ENCODE measurements around the gene CXCL1.

CXCL1 gene

DNA sequence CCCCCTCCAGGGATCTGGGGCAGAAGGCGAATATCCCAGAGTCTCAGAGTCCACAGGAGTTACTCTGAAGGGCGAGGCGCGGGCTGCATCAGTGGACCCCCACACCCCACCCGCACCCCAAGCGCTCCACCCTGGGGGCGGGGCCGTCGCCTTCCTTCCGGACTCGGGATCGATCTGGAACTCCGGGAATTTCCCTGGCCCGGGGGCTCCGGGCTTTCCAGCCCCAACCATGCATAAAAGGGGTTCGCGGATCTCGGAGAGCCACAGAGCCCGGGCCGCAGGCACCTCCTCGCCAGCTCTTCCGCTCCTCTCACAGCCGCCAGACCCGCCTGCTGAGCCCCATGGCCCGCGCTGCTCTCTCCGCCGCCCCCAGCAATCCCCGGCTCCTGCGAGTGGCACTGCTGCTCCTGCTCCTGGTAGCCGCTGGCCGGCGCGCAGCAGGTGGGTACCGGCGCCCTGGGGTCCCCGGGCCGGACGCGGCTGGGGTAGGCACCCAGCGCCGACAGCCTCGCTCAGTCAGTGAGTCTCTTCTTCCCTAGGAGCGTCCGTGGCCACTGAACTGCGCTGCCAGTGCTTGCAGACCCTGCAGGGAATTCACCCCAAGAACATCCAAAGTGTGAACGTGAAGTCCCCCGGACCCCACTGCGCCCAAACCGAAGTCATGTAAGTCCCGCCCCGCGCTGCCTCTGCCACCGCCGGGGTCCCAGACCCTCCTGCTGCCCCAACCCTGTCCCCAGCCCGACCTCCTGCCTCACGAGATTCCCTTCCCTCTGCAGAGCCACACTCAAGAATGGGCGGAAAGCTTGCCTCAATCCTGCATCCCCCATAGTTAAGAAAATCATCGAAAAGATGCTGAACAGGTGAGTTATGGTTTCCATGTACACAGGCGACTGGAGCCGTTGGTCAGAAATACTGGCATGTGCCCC lies at the start of gene CXCL1:
Gene CXCL1, plus strand, starts transcription at position 264 of the 926 bp plus-strand sequence. Its CDS starts 78 bp downstream, at position 342.
- DNase-seq, result peak; percentile 42 to 77

DNA sequence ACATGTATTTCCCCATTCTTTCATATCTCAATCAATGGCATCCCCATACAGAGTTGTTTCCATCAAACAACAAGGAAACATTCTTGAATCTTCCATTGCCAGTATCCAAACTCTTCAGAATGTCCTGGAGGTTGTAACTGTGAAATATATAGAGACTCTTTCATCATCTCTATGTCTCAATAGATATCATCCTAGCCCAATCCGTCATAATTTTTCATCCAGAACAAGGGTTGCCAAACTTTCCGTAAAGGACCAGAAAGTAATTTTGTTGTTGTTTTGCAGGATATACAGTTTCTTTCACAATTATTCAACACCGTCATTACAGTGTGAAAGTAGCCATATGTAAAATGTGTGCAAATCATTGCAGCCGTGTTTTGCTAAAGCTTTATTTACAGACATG lies 47.9 kb upstream of the CXCL1 start:
- DNase-seq, result no peak

DNA sequence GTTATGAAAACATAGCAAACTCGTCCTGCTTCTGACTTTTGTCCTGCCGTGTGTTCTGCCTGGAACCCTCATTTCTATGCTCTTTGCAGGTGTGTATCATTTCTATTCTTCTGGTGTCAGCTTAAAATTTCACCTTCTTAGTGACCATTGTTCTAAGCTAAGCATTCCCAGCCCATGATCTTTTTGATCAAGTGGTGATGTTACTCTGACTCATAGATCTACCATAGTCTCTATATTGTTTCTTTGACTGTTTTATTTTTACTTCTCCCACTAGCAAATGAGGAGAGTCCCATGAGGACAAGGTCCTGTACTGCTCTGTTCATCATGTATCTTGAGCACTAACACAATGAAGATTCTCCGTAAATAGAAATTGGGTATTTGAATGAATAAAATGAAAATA lies 46.8 kb upstream of the CXCL1 start:
- no peak for DNase-seq

DNA sequence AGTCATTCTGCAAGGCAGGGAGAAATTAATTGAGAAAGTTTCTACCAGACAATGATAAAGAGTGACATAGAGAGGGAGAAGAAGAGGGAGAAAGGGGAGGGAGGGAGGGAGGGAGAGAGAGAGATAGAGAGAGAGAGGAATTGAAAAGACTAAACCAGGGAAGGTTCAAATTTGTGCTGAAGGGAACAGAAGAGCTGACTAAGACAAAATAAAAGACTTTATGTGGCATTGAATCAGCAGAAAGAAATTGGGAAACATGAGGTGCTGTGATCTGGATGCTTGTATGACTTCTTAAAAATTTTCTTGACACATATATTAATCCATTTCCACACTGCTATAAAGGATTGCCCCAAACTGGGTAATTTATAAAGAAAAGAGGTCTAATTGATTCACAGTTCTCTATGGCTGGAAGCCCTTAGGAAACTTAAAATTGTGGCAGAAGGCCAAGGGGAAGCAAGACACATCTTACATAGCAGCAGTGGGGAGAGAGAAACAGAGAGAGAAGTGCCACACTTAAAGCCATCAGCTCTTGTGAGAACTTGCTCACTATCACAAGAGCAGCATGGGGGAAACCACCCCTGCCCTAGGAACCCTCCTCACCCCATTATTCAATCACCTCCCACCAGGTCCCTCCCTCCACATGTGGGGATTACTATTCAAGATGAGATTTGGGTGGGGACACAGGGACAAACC lies 46.2 kb upstream of the CXCL1 start:
- DNase-seq, result peak in 1 of 2 donors; percentile 31

DNA sequence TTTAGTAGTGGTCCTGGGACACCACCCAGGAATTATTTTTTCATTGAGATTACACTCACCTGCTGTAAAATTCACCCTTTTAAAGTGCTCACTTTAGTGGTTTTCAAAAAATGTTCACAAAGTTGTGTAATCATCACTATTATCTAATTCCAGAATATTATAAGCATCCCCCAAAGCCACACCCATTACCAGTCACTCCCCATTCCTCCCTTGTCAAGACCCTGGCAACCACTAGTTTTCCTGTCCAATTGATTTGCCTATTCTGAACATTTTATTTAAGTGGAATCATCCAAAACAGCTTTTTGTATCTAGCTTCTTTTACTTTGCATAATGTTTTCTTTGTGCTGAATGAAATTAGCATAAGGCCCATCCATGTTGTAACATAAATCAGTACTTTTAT lies 45.4 kb upstream of the CXCL1 start:
- DNase-seq, result no peak

DNA sequence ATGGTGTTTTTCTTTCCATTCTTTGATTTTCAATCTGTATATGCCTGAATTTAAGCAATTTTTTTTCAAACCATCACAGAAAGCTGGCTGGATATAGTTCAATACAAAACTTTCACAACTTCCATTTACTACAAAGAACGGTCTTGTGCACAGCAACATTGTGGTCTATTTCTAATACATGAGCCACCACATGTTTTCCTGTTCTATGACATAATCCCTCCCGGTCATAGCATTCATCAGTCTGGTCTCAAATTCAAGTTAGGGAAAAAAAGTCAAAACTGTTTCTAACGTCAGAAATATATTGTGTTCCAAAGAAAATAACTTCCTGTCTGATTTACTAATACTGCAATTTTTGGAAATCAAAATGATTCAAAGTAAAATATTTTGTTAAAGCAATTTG lies 40.2 kb upstream of the CXCL1 start:
- peak in 1 of 2 donors; percentile 64 for DNase-seq

DNA sequence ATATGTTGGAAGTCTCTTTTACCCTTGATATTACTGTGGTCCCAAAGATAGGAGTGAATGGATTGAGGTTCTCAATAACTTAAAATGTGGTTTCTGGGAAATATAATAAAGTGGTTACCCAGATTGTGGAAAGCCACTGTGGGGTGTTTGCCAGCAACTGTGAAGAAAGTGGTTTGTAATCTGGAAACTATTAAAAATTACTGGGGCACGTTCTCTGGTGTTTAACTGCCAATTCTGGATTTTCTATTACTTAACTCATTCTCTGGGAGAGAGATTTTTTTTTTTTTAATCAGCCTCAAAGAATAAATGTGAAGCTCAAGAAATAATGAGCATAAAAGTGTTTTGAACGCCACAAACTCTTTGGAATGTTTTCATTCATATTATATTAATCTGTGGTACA lies 37.6 kb upstream of the CXCL1 start:
- DNase-seq, result no peak

DNA sequence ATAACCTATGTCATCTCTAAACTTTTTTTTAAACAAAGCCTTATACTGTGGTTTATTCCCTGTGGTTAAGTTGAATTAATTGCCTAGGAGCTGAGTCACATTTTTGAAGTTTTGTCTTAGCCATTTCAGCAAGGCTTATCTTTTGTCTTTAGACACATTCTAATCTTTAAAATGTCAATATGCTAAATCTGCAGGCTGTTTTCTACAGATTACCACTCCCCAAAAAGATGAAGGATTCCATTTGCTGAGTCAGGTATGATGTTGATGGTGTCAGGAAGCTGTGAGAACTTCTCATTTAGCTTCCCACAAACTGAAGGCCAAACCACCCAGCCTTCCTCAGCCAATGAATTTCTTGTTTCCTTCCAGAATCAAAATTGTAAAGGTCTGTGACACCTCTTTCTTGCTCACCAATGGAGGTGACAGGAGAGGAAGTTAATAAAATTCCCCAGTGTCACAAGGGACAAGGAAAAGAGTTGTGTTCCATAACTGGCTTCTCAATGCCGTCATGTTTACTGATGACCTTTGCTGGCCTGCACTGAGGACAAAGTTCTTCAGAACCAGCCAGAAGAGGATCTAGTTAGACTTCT lies 36.4 kb upstream of the CXCL1 start:
- peak in 1 of 2 donors; percentile 60 for DNase-seq

DNA sequence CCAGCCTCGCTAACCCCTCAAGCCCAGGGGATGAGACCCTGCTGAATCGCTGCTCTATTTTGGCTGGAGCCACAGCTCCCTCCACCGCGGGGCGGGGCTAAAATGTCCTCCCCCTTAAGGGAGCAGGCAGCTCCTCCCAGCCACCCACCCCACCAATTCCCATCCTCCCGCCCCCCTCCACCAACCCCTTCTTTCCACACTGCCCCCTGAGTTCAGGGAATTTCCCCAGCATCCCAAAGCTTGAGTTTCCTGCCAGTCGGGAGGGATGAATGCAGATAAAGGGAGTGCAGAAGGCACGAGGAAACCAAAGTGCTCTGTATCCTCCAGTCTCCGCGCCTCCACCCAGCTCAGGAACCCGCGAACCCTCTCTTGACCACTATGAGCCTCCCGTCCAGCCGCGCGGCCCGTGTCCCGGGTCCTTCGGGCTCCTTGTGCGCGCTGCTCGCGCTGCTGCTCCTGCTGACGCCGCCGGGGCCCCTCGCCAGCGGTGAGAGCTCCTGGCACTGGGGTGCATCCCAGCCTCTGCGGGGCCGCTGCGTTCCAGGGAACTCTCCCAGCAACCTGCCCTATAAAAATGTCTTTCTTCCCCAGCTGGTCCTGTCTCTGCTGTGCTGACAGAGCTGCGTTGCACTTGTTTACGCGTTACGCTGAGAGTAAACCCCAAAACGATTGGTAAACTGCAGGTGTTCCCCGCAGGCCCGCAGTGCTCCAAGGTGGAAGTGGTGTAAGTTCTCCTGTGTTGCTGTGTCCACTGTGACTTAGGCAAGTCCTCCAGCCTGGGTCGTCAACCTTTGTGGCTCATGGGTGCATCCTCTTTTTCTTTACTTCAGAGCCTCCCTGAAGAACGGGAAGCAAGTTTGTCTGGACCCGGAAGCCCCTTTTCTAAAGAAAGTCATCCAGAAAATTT lies 32.6 kb upstream of the CXCL1 start, which contains the start of gene CXCL6:
Gene CXCL6, plus strand, starts transcription at position 306 of the 907 bp plus-strand sequence. Its CDS starts 73 bp downstream, at position 379.
- peak in 1 of 2 donors; percentile 16 for DNase-seq

DNA sequence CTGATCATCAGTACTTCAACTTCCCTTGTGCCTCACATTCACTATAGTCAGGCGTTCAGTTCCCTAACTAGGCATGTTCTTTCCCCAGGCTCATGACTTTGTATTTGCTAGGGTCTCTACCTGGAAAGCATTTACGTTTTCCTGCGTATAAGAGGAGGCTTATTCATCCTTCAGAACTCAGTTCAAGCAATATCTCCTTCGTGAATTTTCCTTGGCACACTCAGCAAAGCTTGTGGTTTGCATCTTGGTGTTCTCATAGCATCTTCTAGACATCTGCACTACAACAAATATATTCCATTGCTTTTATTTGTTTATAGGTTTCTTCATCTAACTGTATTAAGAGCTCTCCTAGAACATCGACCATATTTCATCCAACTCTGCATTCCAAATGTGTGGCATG lies 30.1 kb upstream of the CXCL1 start:
- no peak for DNase-seq

DNA sequence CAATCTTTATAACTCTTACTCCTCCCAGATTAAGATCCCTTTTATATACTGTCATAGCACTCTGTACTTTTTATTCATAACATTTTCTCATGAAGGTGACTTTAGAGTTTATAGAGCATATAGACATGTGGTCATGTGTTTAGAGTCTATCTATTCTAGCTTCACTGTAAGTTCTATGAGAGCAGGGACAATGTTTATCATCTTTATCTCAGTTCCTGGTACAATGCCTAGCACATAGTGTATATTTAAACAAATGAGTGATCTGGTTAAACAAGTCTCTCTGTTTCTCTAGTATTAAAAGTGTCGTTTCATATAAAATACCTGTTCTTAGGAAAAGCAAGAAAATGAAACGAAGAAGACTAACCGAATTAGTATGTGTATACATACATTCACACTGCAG lies 29.5 kb upstream of the CXCL1 start:
- DNase-seq, result no peak

DNA sequence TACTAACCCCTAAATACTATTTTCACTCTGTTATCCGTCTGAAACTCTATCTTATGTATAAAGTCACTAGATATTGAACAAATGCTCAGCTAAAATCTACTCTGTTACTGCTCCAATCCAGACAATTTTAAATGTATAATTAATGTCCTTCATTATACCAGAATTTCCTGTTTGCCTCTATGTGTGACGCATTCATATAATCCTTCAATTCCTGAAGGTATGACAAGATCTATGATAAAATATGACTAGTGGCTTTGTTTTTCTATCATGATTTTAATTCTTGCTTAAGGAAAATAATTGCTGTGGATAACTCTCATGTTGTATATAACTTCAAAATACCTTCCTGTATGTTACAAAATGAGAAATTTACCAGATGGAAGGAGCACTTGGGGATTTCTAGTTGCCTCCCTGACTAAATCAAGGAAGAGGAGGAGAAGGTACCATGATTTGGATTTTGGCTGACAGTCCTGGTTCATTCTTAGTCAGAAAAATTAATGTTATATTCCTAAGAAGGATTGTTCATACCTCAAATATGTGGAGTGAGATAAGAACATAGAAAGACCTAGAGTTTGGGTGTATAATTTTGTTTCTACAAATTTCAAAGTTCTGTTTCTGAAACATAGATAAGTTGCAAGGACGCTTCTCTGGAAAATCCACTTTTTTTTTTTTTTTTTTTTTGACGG lies 27.8 kb upstream of the CXCL1 start:
- no peak for DNase-seq

DNA sequence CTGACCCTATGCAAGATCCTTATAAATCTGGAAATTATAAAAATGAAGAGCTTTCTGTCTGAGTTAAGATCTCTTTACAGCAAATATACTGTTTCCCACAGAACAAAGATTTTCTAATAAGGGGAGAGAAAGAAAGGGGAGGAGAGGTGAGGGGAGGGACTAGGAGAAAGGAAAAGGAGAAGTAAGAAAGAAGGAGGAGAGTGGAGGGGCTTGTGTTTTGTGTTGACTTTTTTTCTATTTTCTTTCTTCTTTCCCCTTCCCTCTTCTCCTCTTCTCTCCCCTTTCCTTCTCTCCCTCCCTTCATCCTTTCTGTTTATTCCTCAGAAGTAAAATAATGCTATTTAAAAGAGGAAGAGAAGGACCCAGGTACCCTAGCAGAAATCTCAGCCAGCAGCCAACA lies 26.5 kb upstream of the CXCL1 start:
- no peak for DNase-seq

DNA sequence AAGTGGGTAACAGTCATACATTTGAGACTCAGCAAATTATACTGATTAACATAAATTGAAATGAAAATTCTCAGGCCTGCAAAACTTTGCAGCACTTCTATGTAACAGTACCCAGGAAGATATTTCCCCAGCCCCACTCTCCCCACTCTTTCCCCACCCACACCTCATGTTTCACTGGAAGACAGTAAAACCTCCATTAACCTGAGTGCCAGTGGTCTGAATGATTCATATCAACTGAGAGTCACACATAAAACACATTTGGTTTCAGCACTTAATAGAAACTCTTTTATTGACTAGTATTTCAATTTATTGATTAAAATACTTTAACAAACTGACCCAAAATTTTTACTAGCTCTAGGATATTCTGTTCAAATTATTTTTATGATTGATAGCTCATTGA lies 25.8 kb upstream of the CXCL1 start:
- no peak for DNase-seq

DNA sequence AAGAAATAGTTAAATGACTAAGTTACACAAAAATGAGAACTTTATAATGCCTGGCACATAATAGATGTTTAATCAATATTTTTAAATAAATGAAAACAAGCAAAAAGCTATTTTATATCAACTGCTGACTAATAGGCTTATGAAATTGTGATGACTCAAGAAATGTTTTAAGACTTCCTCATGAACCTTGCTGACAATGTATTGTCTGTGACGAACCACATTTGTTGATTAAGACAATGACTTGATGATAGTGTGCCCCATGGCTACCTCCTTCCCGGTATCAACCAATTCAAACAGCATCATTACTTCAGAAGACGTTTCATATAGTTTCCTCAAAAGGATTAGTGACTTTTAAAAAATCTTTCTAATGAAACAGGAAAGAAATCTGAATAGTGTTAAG lies 24.8 kb upstream of the CXCL1 start:
- peak in 1 of 2 donors; percentile 30 for DNase-seq

DNA sequence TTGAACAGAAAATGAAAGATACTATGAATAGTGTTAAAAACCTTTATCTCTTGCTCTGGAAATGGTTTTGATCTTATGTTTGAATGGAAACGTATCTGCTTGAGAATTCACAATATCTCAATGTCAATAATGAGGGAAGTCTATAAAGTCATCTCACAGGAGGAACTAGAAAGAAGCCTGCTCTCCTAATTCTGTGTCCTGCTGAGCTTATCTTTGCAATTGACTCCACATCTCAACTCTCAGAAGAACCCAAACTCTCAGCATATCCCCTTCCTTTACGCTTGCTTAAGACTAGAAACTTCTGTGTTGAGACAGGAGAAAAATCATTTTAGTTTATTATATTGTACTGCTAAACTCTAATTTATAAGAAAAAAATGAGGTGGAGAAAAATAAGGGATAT lies 24.4 kb upstream of the CXCL1 start:
- no peak for DNase-seq

DNA sequence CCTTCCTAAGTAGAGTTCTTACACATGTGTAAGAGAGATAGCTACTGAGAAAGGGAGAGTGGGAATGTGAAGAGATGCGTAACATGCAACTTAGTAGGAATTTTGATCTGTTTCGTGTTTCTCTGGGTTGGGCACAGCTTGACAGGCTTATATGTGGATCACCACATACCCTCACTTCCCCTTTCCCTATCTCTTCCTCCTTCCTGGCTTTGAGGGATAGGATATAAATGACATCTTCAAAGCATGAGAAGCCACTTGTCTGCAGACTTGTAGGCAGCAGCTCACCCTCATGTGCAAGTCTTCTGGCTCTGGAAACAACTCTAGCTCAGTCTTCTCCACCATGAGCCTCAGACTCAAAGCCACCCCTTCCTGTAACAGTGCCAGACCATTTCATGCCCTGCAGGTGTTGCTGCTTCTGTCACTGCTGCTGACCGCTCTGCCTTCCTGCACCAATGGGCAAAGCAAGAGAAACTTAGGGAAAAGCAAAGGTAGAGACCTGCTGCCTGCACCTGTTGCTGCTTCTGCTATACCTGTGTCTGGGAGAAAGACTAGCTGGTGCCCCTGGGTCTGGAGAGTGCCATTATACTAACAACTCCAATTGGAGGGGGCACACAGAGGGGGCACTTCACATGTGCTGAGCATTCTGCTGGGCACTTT lies 21.5 kb upstream of the CXCL1 start:
- peak in 1 of 2 donors; percentile 23 for DNase-seq

DNA sequence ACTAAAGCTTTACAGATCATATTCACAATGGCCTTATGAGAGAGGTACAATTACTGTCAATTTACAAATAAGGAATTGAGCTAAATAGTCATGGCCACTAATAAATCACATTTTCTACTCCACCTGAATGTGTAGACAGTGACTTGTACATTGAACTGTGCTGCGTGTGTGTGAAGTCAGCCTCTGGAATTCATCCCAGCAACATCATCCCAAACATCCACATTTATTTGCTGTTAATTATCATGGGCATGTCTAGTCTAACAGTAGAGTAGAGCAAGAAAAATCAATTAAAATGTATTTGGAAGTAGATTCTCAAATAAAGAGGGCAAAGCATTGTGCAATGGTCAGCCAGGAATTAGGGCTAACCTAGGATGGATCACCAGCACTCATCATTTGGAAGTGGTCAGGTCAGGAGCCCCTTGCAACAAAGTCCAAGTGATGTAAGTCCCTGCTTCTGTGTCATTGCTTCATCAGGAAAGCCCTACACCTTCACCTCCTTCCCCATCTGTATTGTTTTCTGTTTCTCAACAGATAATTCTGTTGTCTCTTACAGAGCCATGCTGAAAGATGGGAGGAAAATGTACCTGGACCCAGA lies 20.9 kb upstream of the CXCL1 start:
- DNase-seq, result no peak

DNA sequence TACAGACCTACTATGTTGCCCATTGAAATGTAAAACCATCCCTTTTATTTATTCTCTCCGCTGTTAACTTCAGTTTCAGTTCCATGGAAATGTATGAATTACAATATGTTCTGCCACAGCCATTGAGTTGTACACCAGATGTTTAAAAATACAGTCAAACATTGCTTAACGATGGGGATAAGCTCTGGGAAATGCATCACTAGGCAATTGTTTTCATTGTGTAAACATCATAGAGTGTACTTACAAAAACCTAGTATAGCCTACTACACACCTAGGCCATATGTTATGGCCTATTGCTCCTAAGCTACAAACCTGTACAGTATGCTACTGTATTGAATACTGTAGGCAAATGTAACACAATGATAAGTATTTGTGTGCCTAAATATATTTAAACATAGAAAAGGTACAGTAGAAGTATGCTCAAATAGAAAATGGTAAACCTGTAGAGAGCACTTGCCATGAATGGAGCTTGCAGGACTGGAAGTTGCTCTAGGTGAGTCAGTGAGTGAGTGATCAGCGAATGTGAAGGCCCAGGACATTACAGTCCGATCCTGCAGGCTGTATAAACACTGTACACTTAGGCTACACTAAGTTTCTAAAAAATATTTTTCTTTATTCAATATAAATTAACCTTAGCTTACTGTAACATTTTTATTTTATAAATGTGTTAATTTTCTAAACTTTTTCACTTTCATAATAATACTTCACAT lies 18.8 kb upstream of the CXCL1 start:
- DNase-seq, result no peak

DNA sequence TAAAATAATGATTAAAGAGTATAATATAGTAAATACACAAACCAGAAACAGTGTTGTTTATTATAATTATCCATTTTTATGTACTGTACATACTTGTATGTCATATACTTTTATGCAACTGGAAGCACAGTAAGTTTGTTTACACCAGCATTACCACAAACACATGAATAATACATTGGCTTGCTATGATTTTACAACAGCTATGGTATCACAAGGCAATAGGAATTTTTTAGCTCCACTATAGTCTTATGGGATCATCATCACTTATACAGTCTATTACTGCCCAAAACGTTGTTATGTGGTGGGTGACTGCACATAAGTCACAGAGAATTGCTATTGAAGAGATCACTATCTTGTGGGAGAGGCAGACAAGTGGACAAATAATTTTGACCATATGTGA lies 17.9 kb upstream of the CXCL1 start:
- DNase-seq, result no peak

Measured in bone marrow (tissue), 2 donors.